PC-3 (cell line): ENCODE measurements around the gene SFXN3. TPM values are rescaled to one million over a fixed set of nuclear protein-coding genes. Genes with fewer than 3 reads are reported as not detected.

Experiments
- ATAC-seq: fragments of 200-7000 bp; cut with Tn5 transposase; 2 replicates; pipeline ENCODE4 v1.9.1; 2020; ENCODE audit warnings: mild to moderate bottlenecking, moderate library complexity
- BruUV-seq: library from RNA; stranded (reverse); fragments of 400-500 nt; replicated peaks from 2 replicates; lab custom pipeline; 2021; lab: Mats Ljungman, UMichigan
- CTCF ChIA-PET: fragments of 300-600 bp; sonication (Branson Sonifier 250); formaldehyde crosslinking; loops from one replicate; lab custom pipeline; 2022; ENCODE audit warnings: antibody characterized with exemption; lab: Charles Lee
- POLR2A ChIA-PET: fragments of 300-600 bp; sonication (Branson Sonifier 250); formaldehyde crosslinking; loops from one replicate; lab custom pipeline; 2022; ENCODE audit warnings: antibody characterized with exemption; ENCODE audit not compliant: unreplicated experiment; lab: Charles Lee
- DNase-seq: peaks from one replicate; pipeline ENCODE4 v3.0.0-alpha.2; 2015
- H2AFZ ChIP-seq: fragments of 300-600 bp; sonication (generic); 2 replicates; pipeline ENCODE4 v1.6.0; 2016; ENCODE audit warnings: antibody characterized with exemption, low read length
- H3F3A ChIP-seq: fragments of 300-600 bp; sonication (generic); one replicate; pipeline ENCODE4 v1.6.0; 2017; ENCODE audit warnings: antibody characterized with exemption, low read length, control low read depth, mild to moderate bottlenecking; ENCODE audit not compliant: unreplicated experiment
- H3K27ac ChIP-seq: fragments of 300-600 bp; sonication (generic); 2 replicates; pipeline ENCODE4 v1.5.1; 2016; ENCODE audit warnings: mild to moderate bottlenecking, low read length
- H3K27me3 ChIP-seq: fragments of 300-600 bp; sonication (generic); 2 replicates; pipeline ENCODE4 v1.6.1; 2016; ENCODE audit warnings: low read length, mixed read lengths
- H3K36me3 ChIP-seq: fragments of 300-600 bp; sonication (generic); 2 replicates; pipeline ENCODE4 v1.6.1; 2016; ENCODE audit warnings: low read depth, mixed run types, low read length, mixed read lengths
- H3K4me1 ChIP-seq: fragments of 300-600 bp; sonication (generic); 2 replicates; pipeline ENCODE4 v1.5.1; 2016; ENCODE audit warnings: low read length; ENCODE audit not compliant: insufficient read depth
- H3K4me2 ChIP-seq: fragments of 300-600 bp; sonication (generic); 2 replicates; pipeline ENCODE4 v1.6.0; 2016; ENCODE audit warnings: low read length
- H3K4me3 ChIP-seq: fragments of 300-600 bp; sonication (generic); 2 replicates; pipeline ENCODE4 v1.5.1; 2016; ENCODE audit warnings: mild to moderate bottlenecking, low read length, mixed read lengths
- H3K79me2 ChIP-seq: fragments of 300-600 bp; sonication (generic); 2 replicates; pipeline ENCODE4 v1.6.1; 2017; ENCODE audit warnings: low read length, mixed read lengths
- H3K9ac ChIP-seq: fragments of 300-600 bp; sonication (generic); 2 replicates; pipeline ENCODE4 v1.6.0; 2016; ENCODE audit warnings: mild to moderate bottlenecking, low read length
- H3K9me2 ChIP-seq: fragments of 300-600 bp; sonication (generic); replicated peaks from 2 replicates; pipeline ENCODE4 v1.6.1; 2016; ENCODE audit warnings: mixed run types, low read length, mixed read lengths
- H3K9me3 ChIP-seq: fragments of 300-600 bp; sonication (generic); 2 replicates; pipeline ENCODE4 v1.6.1; 2016; ENCODE audit warnings: low read length, mixed read lengths
- H4K20me1 ChIP-seq: fragments of 300-600 bp; sonication (generic); 2 replicates; pipeline ENCODE4 v1.6.1; 2016; ENCODE audit warnings: low read length, mixed read lengths
- EZH2 ChIP-seq: fragments of 300-600 bp; sonication (generic); IDR thresholded peaks from one replicate; pipeline ENCODE4 v1.6.1; 2017; ENCODE audit warnings: antibody characterized with exemption, mild to moderate bottlenecking, low read length; ENCODE audit not compliant: unreplicated experiment
- EZH2phosphoT487 ChIP-seq: fragments of 300-600 bp; sonication (generic); IDR thresholded peaks from 2 replicates; pipeline ENCODE4 v1.6.1; 2018; ENCODE audit warnings: mild to moderate bottlenecking, antibody characterized with exemption, low read length, borderline replicate concordance
- intact Hi-C: fragments of 100-400 bp; cut with micrococcal nuclease; formaldehyde crosslinking; loops from 2 replicates; pipeline ENCODE4 v1.9.0; 2023
- total RNA-seq: library from RNA; depleted of rRNA; stranded (reverse); fragments of >200 nt; gene quantifications from 2 replicates; pipeline ENCODE4 v1.2.3, GENCODE V29; 2014
- TF ChIP-seq, protein P1 (sequence below): fragments of 300-600 bp; sonication (generic); conservative IDR thresholded peaks from 2 replicates; pipeline ENCODE4 v1.5.1; 2017; ENCODE audit warnings: antibody characterized with exemption, low read depth, mild to moderate bottlenecking, low read length

SFXN3 gene
- total RNA-seq, 1 experiment from 2014 or later = 46.7 TPM

DNA sequence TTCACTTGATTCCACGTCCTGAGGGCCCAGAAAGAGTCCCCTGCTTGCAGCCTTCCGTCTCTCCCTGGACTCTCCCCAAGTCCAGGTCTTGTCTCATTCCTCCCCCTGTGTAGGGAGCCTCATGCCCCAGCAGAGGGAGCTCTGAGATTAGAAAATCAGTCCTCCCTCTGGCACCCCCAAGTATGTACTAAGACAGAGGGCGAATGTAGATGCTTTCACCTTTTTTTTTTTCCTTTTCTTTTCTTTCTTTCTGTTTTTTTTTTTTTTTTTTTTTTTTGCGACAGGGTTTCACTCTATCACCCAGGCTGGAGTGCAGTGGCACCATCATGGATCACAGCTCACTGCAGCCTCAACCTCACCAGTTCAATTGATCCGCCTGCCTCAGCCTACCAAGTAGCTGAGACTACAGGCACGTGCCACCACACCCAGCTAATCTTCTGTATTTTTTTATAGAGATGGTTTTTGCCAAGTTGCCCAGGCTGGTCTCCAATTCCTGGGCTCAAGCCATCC lies 10.3 kb downstream of the SFXN3 start:
- ChIA-PET CTCF (interaction anchor here (0.7 to 1.8 kb wide), 3 partner anchors 9 to 40 kb away, joined by 5 to 16 read pairs (median 6); no protein-coding TSS in a partner anchor), POLR2A (interaction anchor here (0.7 kb wide), 1 partner anchor 11 kb away, joined by 35 read pairs; no protein-coding TSS in a partner anchor)
- TF ChIP-seq EZH2phosphoT487 (no peak), EZH2 (no peak)
- TF ChIP-seq, protein P1, sequence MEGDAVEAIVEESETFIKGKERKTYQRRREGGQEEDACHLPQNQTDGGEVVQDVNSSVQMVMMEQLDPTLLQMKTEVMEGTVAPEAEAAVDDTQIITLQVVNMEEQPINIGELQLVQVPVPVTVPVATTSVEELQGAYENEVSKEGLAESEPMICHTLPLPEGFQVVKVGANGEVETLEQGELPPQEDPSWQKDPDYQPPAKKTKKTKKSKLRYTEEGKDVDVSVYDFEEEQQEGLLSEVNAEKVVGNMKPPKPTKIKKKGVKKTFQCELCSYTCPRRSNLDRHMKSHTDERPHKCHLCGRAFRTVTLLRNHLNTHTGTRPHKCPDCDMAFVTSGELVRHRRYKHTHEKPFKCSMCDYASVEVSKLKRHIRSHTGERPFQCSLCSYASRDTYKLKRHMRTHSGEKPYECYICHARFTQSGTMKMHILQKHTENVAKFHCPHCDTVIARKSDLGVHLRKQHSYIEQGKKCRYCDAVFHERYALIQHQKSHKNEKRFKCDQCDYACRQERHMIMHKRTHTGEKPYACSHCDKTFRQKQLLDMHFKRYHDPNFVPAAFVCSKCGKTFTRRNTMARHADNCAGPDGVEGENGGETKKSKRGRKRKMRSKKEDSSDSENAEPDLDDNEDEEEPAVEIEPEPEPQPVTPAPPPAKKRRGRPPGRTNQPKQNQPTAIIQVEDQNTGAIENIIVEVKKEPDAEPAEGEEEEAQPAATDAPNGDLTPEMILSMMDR = peak; percentile 76
- Histone ChIP-seq H3K9me2 (no peaks in the 10 kb centered on the region), H3K9ac (no peak overlapping the region), H4K20me1 (no peaks in the 10 kb centered on the region), H3K4me3 (no peak overlapping the region), H3K36me3 (peaks cover 8% of the 10 kb centered on the region; the same call in 1 of the 2 replicates), H3K27ac (no peak overlapping the region), H3K79me2 (no peaks in the 10 kb centered on the region), H3K4me1 (peaks cover 16% of the 10 kb centered on the region), H2AFZ (no peak overlapping the region), H3F3A (no peaks in the 10 kb centered on the region), H3K27me3 (no peaks in the 10 kb centered on the region), H3K4me2 (no peak overlapping the region), H3K9me3 (no peaks in the 10 kb centered on the region)
- DNase-seq (peak; percentile 74), ATAC-seq (peak; percentile 55)
- BruUV-seq = no TSS peak
- intact Hi-C loops = loop anchor here (1.0 to 5.0 kb wide), 2 partner anchors 25 to 101 kb away; no protein-coding TSS in a partner anchor

DNA sequence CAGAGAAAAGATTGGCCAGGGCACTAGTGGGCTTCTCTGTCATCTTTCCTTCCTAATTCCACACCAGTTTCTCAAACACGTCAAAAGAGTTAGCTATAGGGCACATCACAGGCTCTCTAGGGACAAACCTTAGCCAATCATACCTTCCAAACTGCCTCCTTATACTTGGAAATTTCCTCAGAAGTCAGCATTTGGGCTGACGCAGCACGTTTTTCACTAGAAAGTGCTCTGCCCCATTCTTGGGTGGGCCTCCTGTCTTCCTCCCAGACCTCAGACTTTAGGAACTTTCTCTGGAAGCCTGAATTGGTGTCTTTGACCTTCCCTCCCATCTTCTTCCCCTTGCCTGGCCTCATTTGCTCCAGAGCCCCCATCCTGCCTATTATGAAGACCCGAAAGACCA lies 11.1 kb downstream of the SFXN3 start:
- TF ChIP-seq, protein P1 = no peak
- TF ChIP-seq EZH2 (no peak), EZH2phosphoT487 (no peak)

More for the DNA sequence above, 11.1 kb downstream of the SFXN3 start:
- Histone ChIP-seq H3K27ac (peak overlapping the region; percentile 62), H2AFZ (peak overlapping the region; percentile 80; the same call in 1 of the 2 replicates), H3K27me3 (no peaks in the 10 kb centered on the region), H3K9me2 (no peaks in the 10 kb centered on the region), H3K9me3 (no peaks in the 10 kb centered on the region), H3K4me2 (peak overlapping the region; percentile 85), H3K79me2 (no peaks in the 10 kb centered on the region), H3K4me1 (peaks cover 16% of the 10 kb centered on the region), H3K9ac (peak overlapping the region; percentile 75), H4K20me1 (no peaks in the 10 kb centered on the region), H3F3A (no peaks in the 10 kb centered on the region), H3K4me3 (peak overlapping the region; percentile 62; the same call in 1 of the 2 replicates), H3K36me3 (peaks cover 4% of the 10 kb centered on the region; the same call in 1 of the 2 replicates)
- BruUV-seq = no TSS peak
- ChIA-PET CTCF (interaction anchor here (0.5 to 1.8 kb wide), 6 partner anchors 8 to 72 kb away, joined by 4 to 7 read pairs (median 6); partner anchors contain the start of gene KAZALD1), POLR2A (interaction anchor here (0.6 to 0.7 kb wide), 3 partner anchors 10 to 24 kb away, joined by 3 to 8 read pairs (median 6); no protein-coding TSS in a partner anchor)
- ATAC-seq = no peak
- intact Hi-C loops = loop anchor here (5.0 kb wide), 1 partner anchor 100 kb away; no protein-coding TSS in a partner anchor
- DNase-seq = no peak
